HFF-Myc (cell line): ENCODE measurements around the gene SLC43A3.

Source experiments
- DNase-seq: peaks from one replicate; pipeline ENCODE4 v3.0.0-alpha.2; 2011; ENCODE audit warnings: low read depth; ENCODE audit errors: extremely low read depth
- H3K4me3 ChIP-seq: replicated peaks from 2 replicates; pipeline ENCODE4 v1.5.1; 2011; ENCODE audit warnings: low read depth, mild to moderate bottlenecking, control low read depth, low read length
- TF ChIP-seq, protein P1 (sequence below): IDR thresholded peaks from 2 replicates; pipeline ENCODE4 v1.5.1; 2012; ENCODE audit warnings: mild to moderate bottlenecking, low read depth, low read length, control low read depth; ENCODE audit errors: missing control alignments

Gene SLC43A3

DNA sequence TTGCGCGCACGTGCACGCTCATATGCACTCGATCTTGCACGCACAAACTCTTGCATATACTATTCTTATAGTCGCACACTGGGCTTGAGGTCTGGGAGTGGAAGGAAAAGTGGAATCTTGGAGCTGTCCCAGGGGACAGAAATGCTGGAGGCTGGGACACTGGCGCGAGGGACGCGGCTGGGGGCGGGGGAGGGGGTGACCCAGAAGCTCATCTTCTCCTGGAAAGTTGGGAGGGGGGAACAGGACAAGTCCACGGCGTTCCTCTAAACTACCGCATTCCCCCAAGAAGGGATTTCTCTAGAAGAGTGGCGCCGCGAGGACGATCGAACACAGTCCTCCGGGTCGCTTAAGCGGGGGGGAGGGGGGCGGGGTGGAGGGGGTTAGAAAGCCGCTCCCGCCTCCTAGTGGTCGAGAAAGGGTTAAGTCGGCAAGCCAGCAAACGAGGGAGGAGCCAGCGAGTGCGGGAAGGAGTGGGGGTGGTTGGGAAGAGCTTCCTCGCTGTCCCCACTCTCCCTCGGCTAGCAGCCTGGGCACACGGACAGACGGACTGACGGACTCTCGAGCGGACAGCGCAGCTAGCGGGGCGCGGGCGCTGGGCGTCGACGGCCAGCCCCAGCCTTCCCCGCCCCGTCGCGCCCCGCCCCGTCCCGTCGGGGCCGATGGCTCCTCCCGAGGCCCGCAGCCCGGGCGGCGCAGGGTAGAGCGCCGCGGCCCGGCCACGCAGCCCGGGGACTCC, 33.3 kb upstream of the SLC43A3 start, which contains the start of gene RTN4RL2:
TSS of gene RTN4RL2 (plus strand) at position 507 of the 736 bp plus-strand sequence. CDS start 338 bp downstream, outside the sequence.
- TF ChIP-seq, protein P1, sequence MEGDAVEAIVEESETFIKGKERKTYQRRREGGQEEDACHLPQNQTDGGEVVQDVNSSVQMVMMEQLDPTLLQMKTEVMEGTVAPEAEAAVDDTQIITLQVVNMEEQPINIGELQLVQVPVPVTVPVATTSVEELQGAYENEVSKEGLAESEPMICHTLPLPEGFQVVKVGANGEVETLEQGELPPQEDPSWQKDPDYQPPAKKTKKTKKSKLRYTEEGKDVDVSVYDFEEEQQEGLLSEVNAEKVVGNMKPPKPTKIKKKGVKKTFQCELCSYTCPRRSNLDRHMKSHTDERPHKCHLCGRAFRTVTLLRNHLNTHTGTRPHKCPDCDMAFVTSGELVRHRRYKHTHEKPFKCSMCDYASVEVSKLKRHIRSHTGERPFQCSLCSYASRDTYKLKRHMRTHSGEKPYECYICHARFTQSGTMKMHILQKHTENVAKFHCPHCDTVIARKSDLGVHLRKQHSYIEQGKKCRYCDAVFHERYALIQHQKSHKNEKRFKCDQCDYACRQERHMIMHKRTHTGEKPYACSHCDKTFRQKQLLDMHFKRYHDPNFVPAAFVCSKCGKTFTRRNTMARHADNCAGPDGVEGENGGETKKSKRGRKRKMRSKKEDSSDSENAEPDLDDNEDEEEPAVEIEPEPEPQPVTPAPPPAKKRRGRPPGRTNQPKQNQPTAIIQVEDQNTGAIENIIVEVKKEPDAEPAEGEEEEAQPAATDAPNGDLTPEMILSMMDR, result peak; percentile 24
- no peak for DNase-seq
- H3K4me3 ChIP-seq, result no peak within 1 kb of the TSS; the same call in 1 of the 2 replicates

DNA sequence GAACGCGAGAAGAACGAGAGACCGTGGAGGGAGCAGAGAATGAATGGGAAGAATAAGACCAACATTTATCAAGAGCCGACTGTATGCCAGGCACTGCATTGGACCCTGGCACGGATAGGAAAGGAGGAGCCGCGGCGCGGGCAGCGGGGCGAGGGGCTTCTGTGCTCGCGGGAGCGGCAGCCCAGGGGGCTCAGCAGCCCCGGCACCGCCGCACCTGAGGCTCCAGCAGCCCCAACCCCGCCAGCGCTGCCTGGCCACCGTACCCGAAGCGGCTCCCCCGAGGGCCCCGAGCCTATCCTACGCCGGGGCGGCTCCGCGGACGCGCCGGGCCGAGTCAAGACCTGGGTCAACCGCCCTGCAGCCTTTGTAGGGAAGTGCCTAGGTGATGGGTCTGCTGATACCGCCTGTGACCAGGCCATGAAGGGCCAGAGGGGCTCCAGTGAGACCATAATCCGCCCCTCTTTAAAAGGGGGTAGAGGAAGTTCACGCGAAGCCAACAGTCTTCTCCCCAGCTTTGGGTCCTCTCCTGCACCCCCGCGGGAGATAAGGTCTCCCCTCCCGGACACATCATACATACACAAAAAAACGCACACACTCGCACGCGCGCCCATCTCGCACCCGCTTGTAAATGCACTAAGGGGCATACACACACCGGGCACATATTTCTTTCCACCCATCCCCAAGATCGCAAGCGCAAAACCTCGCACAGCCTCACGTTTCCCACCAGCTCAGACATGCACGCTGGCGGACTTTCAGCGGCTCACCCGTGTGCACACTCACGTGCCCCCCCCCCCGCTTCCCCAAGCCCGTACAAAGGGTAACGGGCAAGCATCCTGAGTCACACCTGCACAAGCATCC, 32.5 kb upstream of the SLC43A3 start:
- no peak overlapping the region for H3K4me3 ChIP-seq
- TF ChIP-seq, protein P1, result no peak
- DNase-seq, result no peak

DNA sequence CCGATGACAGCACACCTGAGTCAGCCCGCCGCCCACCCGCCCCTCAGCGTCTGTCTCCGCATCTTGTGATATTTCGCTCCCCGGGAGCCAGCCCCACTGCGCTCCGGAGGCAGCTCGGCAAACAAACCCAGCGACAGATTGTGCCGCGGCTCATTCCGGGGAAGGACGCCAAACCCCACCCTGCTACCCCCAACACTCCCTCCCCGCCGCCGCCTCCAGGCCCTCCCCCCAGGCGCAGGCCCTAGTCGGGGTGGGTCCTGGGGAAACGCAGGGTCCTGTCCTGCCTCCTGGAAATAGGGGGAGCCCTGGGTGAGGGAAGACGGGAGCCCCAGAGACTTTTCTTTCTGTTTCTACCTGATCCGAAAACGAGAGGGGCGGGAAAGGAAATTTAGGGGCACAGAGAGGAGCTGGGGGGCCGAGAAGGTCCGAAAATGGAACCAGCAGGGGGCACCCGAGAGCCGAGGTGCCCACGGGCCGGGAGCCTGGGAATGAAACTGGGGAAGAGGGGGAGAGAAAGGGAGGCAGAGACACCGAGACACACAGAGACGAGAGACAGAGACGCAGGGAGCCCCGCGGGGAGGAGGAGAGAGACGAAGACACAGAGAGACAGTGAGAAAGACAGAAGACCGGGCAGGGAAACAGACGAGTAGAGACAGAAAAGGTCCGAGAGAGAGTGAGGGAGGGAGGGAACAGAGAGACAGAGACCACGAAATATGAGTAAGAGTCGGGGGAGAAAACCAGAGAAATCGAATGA, 31.7 kb upstream of the SLC43A3 start:
- H3K4me3 ChIP-seq, result peak overlapping the region; percentile 17; the same call in 1 of the 2 replicates
- DNase-seq, result no peak
- TF ChIP-seq, protein P1, result peak; percentile 82

DNA sequence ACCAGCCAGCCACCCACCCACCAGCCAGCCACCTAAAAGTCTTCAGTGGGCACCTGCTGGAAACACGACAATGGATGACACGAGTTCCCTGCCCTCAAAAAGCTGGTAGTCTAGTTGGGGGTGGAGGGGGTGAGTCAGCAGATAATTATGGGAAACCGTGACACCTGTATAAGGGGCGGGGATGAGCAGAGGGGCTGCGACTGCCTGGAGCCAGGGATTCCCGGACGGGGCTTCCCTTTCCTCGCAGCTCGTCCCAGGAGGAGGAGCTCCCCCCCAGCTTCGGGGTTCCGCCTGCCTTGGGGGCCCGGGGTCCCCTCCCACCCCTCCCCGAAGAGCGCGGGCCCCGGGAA, 31.1 kb upstream of the SLC43A3 start:
- no peak overlapping the region for H3K4me3 ChIP-seq
- no peak for DNase-seq
- TF ChIP-seq, protein P1, result no peak

DNA sequence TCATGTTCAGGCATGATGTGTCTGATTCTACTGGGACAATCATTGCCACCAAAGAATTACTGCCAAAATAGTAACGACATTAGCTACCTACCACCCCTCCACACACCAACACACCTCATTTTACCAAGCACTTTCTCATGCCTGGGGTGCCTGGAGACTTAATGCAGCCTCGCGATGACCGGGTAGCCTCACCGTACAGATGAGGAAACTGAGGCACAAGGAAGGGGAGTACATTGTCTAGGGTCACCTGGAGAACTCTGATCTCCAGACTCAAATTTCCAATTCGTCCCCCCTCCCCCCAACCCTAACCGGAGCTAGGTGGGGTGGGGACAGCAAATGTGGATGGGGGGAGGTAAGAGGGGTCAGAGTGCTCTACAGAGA, 30.7 kb upstream of the SLC43A3 start:
- no peak for DNase-seq
- H3K4me3 ChIP-seq, result no peak overlapping the region
- TF ChIP-seq, protein P1, result no peak

DNA sequence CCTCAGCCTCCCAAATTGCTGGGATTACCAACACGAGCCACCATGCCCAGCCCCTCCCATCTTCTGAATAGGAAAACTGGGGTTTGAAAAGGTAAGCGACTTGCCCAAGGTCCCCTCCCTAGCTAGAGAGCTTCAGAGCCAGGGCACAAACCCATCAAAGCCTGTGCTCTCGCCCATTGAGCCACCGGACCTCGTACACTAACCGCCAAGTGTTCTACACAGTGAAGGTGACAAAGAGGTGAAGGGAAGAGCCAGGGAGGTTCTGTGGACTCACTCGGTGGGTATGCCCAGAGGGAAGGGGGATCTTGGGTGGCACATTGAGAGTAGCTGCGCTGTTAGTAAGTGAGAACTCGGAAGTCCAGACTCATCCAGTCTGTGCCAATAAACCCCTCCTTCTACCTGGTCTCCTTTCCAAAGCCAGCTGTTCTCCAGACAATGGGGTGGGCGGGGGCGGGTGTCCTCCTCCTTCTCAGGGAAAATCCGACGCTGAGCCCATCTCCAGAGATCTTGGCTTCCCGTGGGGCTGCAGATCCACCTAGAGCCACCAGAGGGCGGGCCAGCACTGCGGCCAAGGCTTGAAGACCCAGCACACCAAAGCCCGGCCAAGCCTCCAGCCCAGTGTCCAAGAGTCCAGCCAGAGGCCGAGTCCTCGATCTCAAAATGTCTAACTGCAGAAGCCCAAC, 30.2 kb upstream of the SLC43A3 start:
- no peak overlapping the region for H3K4me3 ChIP-seq
- TF ChIP-seq, protein P1, result peak; percentile 99
- no peak for DNase-seq
